Endothelial cell of umbilical vein (primary cell): ENCODE data around the gene NTNG1. TPM values are rescaled to one million over a fixed set of nuclear protein-coding genes. Genes with fewer than 3 reads are reported as not detected.

ENCODE experiments used
- BruUV-seq: library from RNA; stranded (reverse); fragments of 400-500 nt; replicated peaks from 2 replicates; lab custom pipeline; 2021; lab: Mats Ljungman, UMichigan
- CTCF ChIA-PET: fragments of 300-600, 350-600 bp; sonication (Branson Sonifier 250); formaldehyde crosslinking; loops from one replicate; lab custom pipeline; 2021; ENCODE audit warnings: antibody characterized with exemption, inconsistent platforms; lab: Charles Lee
- POLR2A ChIA-PET: fragments of 300-600, 350-600 bp; sonication (Branson Sonifier 250); formaldehyde crosslinking; loops from one replicate; lab custom pipeline; 2021; ENCODE audit warnings: antibody characterized with exemption, inconsistent platforms; lab: Charles Lee
- DNase-seq: peaks from one replicate; pipeline ENCODE4 v3.0.0-alpha.2; 2011; ENCODE audit warnings: low read depth, low spot score
- FAIRE-seq: peaks from 2 replicates; lab custom pipeline; 2011; peaks lifted over from hg19 to GRCh38; lab: Jason Lieb, UNC
- H2AFZ ChIP-seq: 2 replicates; pipeline ENCODE4 v1.6.0; 2012; ENCODE audit warnings: low read depth, low read length, control low read depth, inconsistent platforms
- H3K27ac ChIP-seq: 2 replicates; pipeline ENCODE4 v1.5.1; 2011; ENCODE audit warnings: low read depth, mild to moderate bottlenecking, control low read depth, low read length, moderate library complexity; ENCODE audit not compliant: insufficient read depth
- H3K27me3 ChIP-seq, 2 experiments: 2 replicates each; pipeline versions ENCODE4 v1.6.0 to v1.6.1; 2011; ENCODE audit warnings: low read length in 2 of 2, mixed read lengths in 1 of 2; ENCODE audit not compliant: control insufficient read depth in 2 of 2, insufficient read depth in 2 of 2
- H3K36me3 ChIP-seq, 2 experiments: 2 replicates in 1 of 2; 3 replicates in 1 of 2; pipeline ENCODE4 v1.5.1; 2011; ENCODE audit warnings: low read length in 2 of 2, mild to moderate bottlenecking in 1 of 2, moderate library complexity in 1 of 2; ENCODE audit not compliant: control insufficient read depth in 2 of 2, insufficient read depth in 2 of 2; ENCODE audit errors: extremely low read depth in 1 of 2
- H3K4me1 ChIP-seq: 3 replicates; pipeline ENCODE4 v1.5.1; 2011; ENCODE audit warnings: mild to moderate bottlenecking, low read length; ENCODE audit not compliant: control insufficient read depth, insufficient read depth; ENCODE audit errors: extremely low read depth
- H3K4me2 ChIP-seq: 2 replicates; pipeline ENCODE4 v1.6.1; 2011; ENCODE audit warnings: low read length, control low read depth, mixed read lengths; ENCODE audit not compliant: insufficient read depth
- H3K4me3 ChIP-seq, 3 experiments: fragments of 200-600 bp in 1 of 3; sonication (generic), shearing (Covaris generic) in 1 of 3; replicated peaks in 1 of 3; 2 replicates each; pipeline ENCODE4 v1.5.1; 2011 to 2016; ENCODE audit warnings: control low read depth in 3 of 3, low read length in 3 of 3, mild to moderate bottlenecking in 2 of 3, inconsistent platforms in 1 of 3, low read depth in 1 of 3, moderate library complexity in 1 of 3; ENCODE audit not compliant: insufficient read depth in 1 of 3
- H3K79me2 ChIP-seq: 2 replicates; pipeline ENCODE4 v1.6.0; 2012; ENCODE audit warnings: low read length, inconsistent platforms; ENCODE audit not compliant: control insufficient read depth, insufficient read depth
- H3K9ac ChIP-seq: replicated peaks from 2 replicates; pipeline ENCODE3; 2011; ENCODE audit warnings: low read length, control low read depth; ENCODE audit not compliant: insufficient read depth; ENCODE audit errors: extremely low read depth
- H3K9me1 ChIP-seq: replicated peaks from 3 replicates; pipeline ENCODE4 v1.6.0; 2011; ENCODE audit warnings: mild to moderate bottlenecking, low read length; ENCODE audit not compliant: control insufficient read depth, insufficient read depth; ENCODE audit errors: extremely low read depth
- H3K9me3 ChIP-seq: replicated peaks from 2 replicates; pipeline ENCODE4 v1.5.1; 2012; ENCODE audit warnings: low read length, inconsistent platforms; ENCODE audit not compliant: control insufficient read depth, insufficient read depth
- H4K20me1 ChIP-seq: replicated peaks from 2 replicates; pipeline ENCODE3; 2011; ENCODE audit warnings: mild to moderate bottlenecking, low read length; ENCODE audit not compliant: control insufficient read depth, insufficient read depth; ENCODE audit errors: extremely low read depth
- CTCF ChIP-seq, 2 donors: IDR thresholded peaks; 1 replicate in 1 of 2; 2 replicates in 1 of 2; pipeline ENCODE4 v1.5.1; 2011; ENCODE audit warnings: low read length in 2 of 2, mild to moderate bottlenecking in 2 of 2, moderate library complexity in 2 of 2, control low read depth in 1 of 2, inconsistent platforms in 1 of 2, low read depth in 1 of 2; ENCODE audit not compliant: insufficient read depth in 1 of 2; ENCODE audit errors: extremely low read depth in 1 of 2
- EZH2 ChIP-seq: IDR thresholded peaks from 2 replicates; pipeline ENCODE4 v1.6.1; 2012; ENCODE audit warnings: borderline replicate concordance, low read depth, mild to moderate bottlenecking, moderate library complexity, low read length, inconsistent platforms; ENCODE audit not compliant: severe bottlenecking
- FOS ChIP-seq: IDR thresholded peaks from 2 replicates; pipeline ENCODE4 v1.6.1; 2011; ENCODE audit warnings: mild to moderate bottlenecking, low read length, moderate library complexity, borderline replicate concordance; ENCODE audit not compliant: insufficient read depth
- GATA2 ChIP-seq: IDR thresholded peaks from 2 replicates; pipeline ENCODE4 v1.7.0; 2011; ENCODE audit warnings: low read depth, mild to moderate bottlenecking, moderate library complexity, mixed read lengths, low read length; ENCODE audit not compliant: insufficient read length, insufficient read depth
- JUN ChIP-seq: IDR thresholded peaks from 2 replicates; pipeline ENCODE4 v1.6.1; 2011; ENCODE audit warnings: borderline replicate concordance, low read depth; ENCODE audit not compliant: insufficient read length, insufficient read depth
- MAX ChIP-seq: IDR thresholded peaks from 2 replicates; pipeline ENCODE4 v1.6.1; 2011; ENCODE audit not compliant: insufficient read depth, insufficient read length
- MYC ChIP-seq: IDR thresholded peaks from one replicate; pipeline ENCODE4 v1.6.1; 2011; ENCODE audit warnings: mild to moderate bottlenecking, low read depth, low read length
- POLR2A ChIP-seq: IDR thresholded peaks from 2 replicates; pipeline ENCODE4 v1.6.1; 2012; ENCODE audit warnings: low read depth, mild to moderate bottlenecking, control low read depth, low read length
- POLR2AphosphoS5 ChIP-seq: IDR thresholded peaks from 2 replicates; pipeline ENCODE4 v1.6.1; 2012; ENCODE audit warnings: low read depth, mild to moderate bottlenecking, control low read depth, low read length, moderate library complexity; ENCODE audit not compliant: insufficient read depth
- dilution Hi-C: fragments of 300-500 bp; cut with MboI; formaldehyde crosslinking; loops from one replicate; pipeline ENCODE4 v1.15.0; 2019; ENCODE audit warnings: low sequenced_read_pairs; ENCODE audit not compliant: extremely low pct_ligation_motif_present
- intact Hi-C: fragments of 100-400 bp; cut with micrococcal nuclease; formaldehyde crosslinking; loops from one replicate; pipeline ENCODE4 v1.10.0; 2022
- polyA plus RNA-seq, 4 experiments: library from polyadenylated mRNA; depleted of rRNA in 3 of 4; stranded (reverse) in 3 of 4; unstranded in 1 of 4; fragments of >200 nt; gene quantifications; 2 replicates each; pipeline versions ENCODE4 v1.2.1 to v1.2.3, GENCODE V29; 2011 to 2012; ENCODE audit warnings: missing spikeins in 1 of 4
- total RNA-seq: library from RNA; stranded (reverse); gene quantifications from 2 replicates; pipeline ENCODE4 v1.2.3, GENCODE V29; 2021

Gene NTNG1
- total and polyA plus RNA-seq, 2 donors (not counting 3 experiments of a cell fraction or from before 2014, with no cell fraction given): not detected

- Histone ChIP-seq H4K20me1 (no peaks in the 10 kb centered on the region), H3K4me1 (no peaks in the 10 kb centered on the region), H3K4me2 (no peak overlapping the region), H2AFZ (no peak overlapping the region), H3K36me3 (no peaks in the 10 kb centered on the region), H3K9me3 (no peaks in the 10 kb centered on the region), H3K79me2 (no peaks in the 10 kb centered on the region), H3K27ac (no peak overlapping the region), H3K4me3 (no peak overlapping the region), H3K9ac (no peak overlapping the region), H3K9me1 (no peaks in the 10 kb centered on the region), H3K27me3 (no peaks in the 10 kb centered on the region)
- TF ChIP-seq CTCF (IDR thresholded peaks at IDR 0.05; ENCODE audit: extremely low read depth in 1 of 2, insufficient read depth in 1 of 2, low read depth in 1 of 2, low read length in 2 of 2) (no peak), MAX (no peak), POLR2A (no peak), JUN (no peak), POLR2AphosphoS5 (no peak), EZH2 (no peak), MYC (no peak), GATA2 (no peak), FOS (no peak)
- POLR2A ChIA-PET: no interaction called here
- CTCF ChIA-PET: no interaction called here
- no peak for DNase-seq
- BruUV-seq: no TSS peak
- no peak for FAIRE-seq
- dilution Hi-C loops: no loop called here
- intact Hi-C loops: no loop called here
These were observed 30.5 kb downstream of the NTNG1 start for GRCh38 chr1:107171333-107171732.
